Fibroblast of mammary gland (primary cell): ENCODE measurements around the gene ZNF485.

Source experiments
- DNase-seq: peaks from one replicate; pipeline ENCODE4 v3.0.0-alpha.2; 2010; ENCODE audit warnings: low read depth
- H3K4me3 ChIP-seq: 2 replicates; pipeline ENCODE4 v1.5.1; 2011; ENCODE audit warnings: low read depth, mild to moderate bottlenecking, low read length, moderate library complexity; ENCODE audit not compliant: control insufficient read depth
- CTCF ChIP-seq: conservative IDR thresholded peaks from 2 replicates; pipeline ENCODE4 v1.5.1; 2011; ENCODE audit warnings: low read depth, low read length, inconsistent platforms; ENCODE audit not compliant: control insufficient read depth, insufficient read depth

The ZNF485 gene

GRCh38 chr10:43606323-43607198, at the start of gene ZNF485:
TSS of gene ZNF485 (plus strand) at chr10:43606438. CDS start at chr10:43607051, 613 bp downstream.
- no peak for TF ChIP-seq CTCF
- DNase-seq = peak; percentile 67
- peak within 1 kb of the TSS; percentile 71 for H3K4me3 ChIP-seq

- no peak for DNase-seq
- no peak overlapping the region for H3K4me3 ChIP-seq
- no peak for TF ChIP-seq CTCF
These were observed 49.0 kb upstream of the ZNF485 start for GRCh38 chr10:43557214-43557613.

- TF ChIP-seq CTCF = no peak
- no peak overlapping the region for H3K4me3 ChIP-seq
- DNase-seq = no peak
These were observed 36.6 kb upstream of the ZNF485 start for GRCh38 chr10:43569681-43570080.

- H3K4me3 ChIP-seq = no peak overlapping the region
- TF ChIP-seq CTCF = no peak
- DNase-seq = no peak
These were observed 35.3 kb upstream of the ZNF485 start for GRCh38 chr10:43570971-43571370.

DNA sequence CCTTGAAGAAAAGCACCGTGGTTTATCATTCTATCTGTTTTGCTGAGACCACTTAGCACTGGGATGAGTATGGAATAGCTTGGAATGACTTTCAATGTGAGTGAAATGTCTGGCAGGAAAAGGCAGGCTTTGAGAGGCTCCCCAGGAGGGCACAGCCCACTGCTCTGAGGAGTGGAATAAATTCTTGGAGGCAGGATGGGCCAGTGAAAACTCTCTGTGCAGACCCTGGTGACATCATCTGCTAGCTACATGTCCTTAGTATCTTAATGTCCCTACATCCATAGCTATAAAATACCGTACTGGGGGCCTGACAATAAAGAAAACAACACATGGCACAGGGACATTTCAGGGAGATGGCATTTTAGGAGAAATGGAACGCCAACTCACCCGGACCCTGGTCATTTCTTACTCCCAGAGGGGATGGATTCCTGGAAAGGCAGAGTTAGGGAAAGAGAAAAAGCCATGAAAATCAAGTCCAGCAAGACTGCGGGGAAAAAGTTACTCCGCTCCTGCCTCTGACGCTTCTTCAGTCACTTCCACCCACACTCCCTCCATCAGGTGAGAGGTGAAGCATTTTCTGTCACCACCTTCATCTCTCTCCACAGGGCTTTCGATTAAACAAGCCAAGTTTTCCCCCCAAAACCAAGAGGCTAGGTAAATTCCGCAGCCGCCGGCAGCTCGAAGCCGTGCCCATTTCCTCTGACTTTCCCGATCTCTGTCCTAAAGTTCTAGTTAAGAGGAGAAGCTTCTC, 32.8 kb upstream of the ZNF485 start:
- peak overlapping the region; percentile 63 for H3K4me3 ChIP-seq
- peak; percentile 14 for DNase-seq
- TF ChIP-seq CTCF = no peak

DNA sequence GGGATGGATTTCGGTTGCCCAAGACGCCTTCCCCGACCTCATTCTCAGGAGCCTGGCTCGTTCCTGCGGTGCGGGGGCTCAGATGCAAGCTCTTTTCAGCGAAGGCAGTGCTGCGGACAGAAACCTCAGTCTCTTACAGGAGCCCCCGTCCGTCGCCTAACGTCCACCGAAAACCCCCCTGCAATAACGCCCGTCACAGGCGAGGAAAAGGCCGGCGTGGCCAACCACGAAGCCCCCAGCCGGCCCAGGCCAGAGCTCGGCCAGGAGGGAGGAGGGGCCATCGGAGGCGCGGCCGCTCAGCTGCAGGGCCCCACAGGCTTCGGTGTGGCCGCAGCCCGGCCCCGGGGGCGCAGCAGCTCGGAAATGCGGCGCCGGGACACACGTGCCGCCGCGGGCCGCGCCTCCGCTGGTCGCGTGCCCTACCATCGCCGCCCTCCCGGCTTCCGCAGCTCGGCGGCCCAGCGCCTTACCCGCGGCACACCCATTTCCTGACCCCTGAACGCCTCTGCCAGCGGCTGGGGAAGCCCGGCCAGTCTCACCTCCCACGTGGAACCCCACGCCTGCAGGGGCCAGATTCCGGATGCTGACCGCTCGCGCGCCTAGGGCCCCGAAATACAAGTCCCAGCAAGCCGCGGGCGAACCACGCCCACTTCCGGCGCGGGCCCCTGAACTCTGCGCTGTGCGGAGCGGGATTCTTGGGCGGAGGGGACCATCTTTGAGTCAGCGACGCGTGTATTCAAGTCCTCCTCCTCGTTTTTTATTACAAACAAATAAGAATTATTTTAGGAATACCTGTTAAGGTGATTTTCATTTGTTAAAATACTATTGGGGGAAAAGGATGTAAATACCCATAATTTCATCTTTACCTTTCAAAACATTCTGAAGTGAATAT, 32.0 kb upstream of the ZNF485 start, which contains the start of gene ZNF239:
Gene ZNF239 (minus strand): TSS at position 616 of the 892 bp plus-strand sequence. CDS start 16,537 bp downstream, outside the sequence.
- H3K4me3 ChIP-seq = peak within 1 kb of the TSS; percentile 63
- no peak for TF ChIP-seq CTCF

More for the DNA sequence above, 32.0 kb upstream of the ZNF485 start, which contains the start of gene ZNF239:
- DNase-seq = peak; percentile 86
